Prostate gland (tissue), 2 donors: ENCODE measurements around the gene SPATA31A6.
"Not testable (repeated sequence)": the region's sequence is repeated elsewhere in the genome, so short reads cannot be mapped to it uniquely, and the experiment has no call there.

ENCODE experiments used
- CTCF ChIP-seq, 4 experiments: fragments of 200-600 bp in 2 of 4; fragments of 450-650 bp in 2 of 4; sonication (generic) in 2 of 4; IDR thresholded peaks; 1 replicate in 3 of 4; 2 replicates in 1 of 4; pipeline ENCODE4 v1.5.1; 2016 to 2019; ENCODE audit warnings: antibody characterized with exemption in 4 of 4, mild to moderate bottlenecking in 2 of 4, moderate library complexity in 2 of 4
- POLR2A ChIP-seq: fragments of 450-650 bp; IDR thresholded peaks from one replicate; pipeline ENCODE4 v1.6.1; 2016; ENCODE audit warnings: antibody characterized with exemption, mild to moderate bottlenecking

GRCh38 chr9:42183359-42183758 lies at the start of gene SPATA31A6:
- not testable (repeated sequence) for TF ChIP-seq POLR2A; CTCF (IDR thresholded peaks at IDR 0.05)
